ENCODE data around the gene VWA3B. TPM values are rescaled to one million over a fixed set of nuclear protein-coding genes. Genes with fewer than 3 reads are reported as not detected.

The VWA3B gene
- polyA plus RNA-seq, 3 donors, result not detected

GRCh38 chr2:98070081-98070480, 16.9 kb upstream of the VWA3B start:
- peaks cover 0 to 5% of the 10 kb centered on the region in 2 donors for H3K9me3 ChIP-seq (replicated peaks in 1 of 2; ENCODE audit: control insufficient read depth in 1 of 2, insufficient read depth in 1 of 2, low read length in 2 of 2)
- no peaks in the 10 kb centered on the region for H3K4me1 ChIP-seq (ENCODE audit: control insufficient read depth in 1 of 2, insufficient read depth in 2 of 2, low read length in 2 of 2)
- Mint-ChIP-seq H3K4me3 (no peak overlapping the region), H3K27me3 (ENCODE audit: low read depth in 3 of 3) (peaks cover 2 to 11% (median 6%) of the 10 kb centered on the region in 3 donors), H3K9me3 (peaks cover 4 to 13% (median 9%) of the 10 kb centered on the region in 7 donors), H3K36me3 (no peaks in the 10 kb centered on the region), H3K27ac (no peak overlapping the region), H3K4me1 (peaks cover 2% of the 10 kb centered on the region)
- H4K20me1 ChIP-seq (ENCODE audit: insufficient read depth, low read length), result no peaks in the 10 kb centered on the region
- H3K4me3 ChIP-seq (replicated peaks in 1 of 3; ENCODE audit: low read depth in 2 of 3, low read length in 3 of 3), result no peak overlapping the region
- no peaks in the 10 kb centered on the region for H3K36me3 ChIP-seq (replicated peaks in 1 of 2; ENCODE audit: control insufficient read depth in 1 of 2, insufficient read depth in 2 of 2, low read length in 2 of 2)
- H3K79me2 ChIP-seq (ENCODE audit: insufficient read depth, low read length), result no peaks in the 10 kb centered on the region
- intact Hi-C loops (cut with micrococcal nuclease), result no loop called here
- TF ChIP-seq, protein P1, sequence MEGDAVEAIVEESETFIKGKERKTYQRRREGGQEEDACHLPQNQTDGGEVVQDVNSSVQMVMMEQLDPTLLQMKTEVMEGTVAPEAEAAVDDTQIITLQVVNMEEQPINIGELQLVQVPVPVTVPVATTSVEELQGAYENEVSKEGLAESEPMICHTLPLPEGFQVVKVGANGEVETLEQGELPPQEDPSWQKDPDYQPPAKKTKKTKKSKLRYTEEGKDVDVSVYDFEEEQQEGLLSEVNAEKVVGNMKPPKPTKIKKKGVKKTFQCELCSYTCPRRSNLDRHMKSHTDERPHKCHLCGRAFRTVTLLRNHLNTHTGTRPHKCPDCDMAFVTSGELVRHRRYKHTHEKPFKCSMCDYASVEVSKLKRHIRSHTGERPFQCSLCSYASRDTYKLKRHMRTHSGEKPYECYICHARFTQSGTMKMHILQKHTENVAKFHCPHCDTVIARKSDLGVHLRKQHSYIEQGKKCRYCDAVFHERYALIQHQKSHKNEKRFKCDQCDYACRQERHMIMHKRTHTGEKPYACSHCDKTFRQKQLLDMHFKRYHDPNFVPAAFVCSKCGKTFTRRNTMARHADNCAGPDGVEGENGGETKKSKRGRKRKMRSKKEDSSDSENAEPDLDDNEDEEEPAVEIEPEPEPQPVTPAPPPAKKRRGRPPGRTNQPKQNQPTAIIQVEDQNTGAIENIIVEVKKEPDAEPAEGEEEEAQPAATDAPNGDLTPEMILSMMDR (IDR thresholded peaks at IDR 0.05), result no peak
- DNase-seq, result no peak
- H3K9ac ChIP-seq (ENCODE audit: insufficient read depth, low read length, poor library complexity, severe bottlenecking), result no peak overlapping the region
- H3K27ac ChIP-seq (ENCODE audit: low read depth in 1 of 2, low read length in 2 of 2), result no peak overlapping the region
- H2AFZ ChIP-seq (ENCODE audit: insufficient read depth, low read depth, low read length, poor library complexity, severe bottlenecking), result no peak overlapping the region
- H3K27me3 ChIP-seq (ENCODE audit: control insufficient read depth in 2 of 2, insufficient read depth in 2 of 2, low read length in 2 of 2), result peaks cover 0 to 8% of the 10 kb centered on the region in 2 donors
- WGBS (ENCODE audit: insufficient coverage), result 98% methylated on average over 8 of the region's 11 CpGs
- no peak overlapping the region for H3K4me2 ChIP-seq (replicated peaks; ENCODE audit: extremely low read depth, low read length, poor library complexity, severe bottlenecking)

GRCh38 chr2:98072442-98072841, 14.5 kb upstream of the VWA3B start:
- intact Hi-C loops (cut with micrococcal nuclease), result no loop called here
- peaks cover 4 to 13% (median 7%) of the 10 kb centered on the region in 7 donors for H3K9me3 Mint-ChIP-seq
- H3K4me3 Mint-ChIP-seq, result no peak overlapping the region
- TF ChIP-seq, protein P1 (IDR thresholded peaks at IDR 0.05), result no peak
- peaks cover 2% of the 10 kb centered on the region for H3K4me1 Mint-ChIP-seq
- Histone ChIP-seq H3K4me1 (ENCODE audit: control insufficient read depth in 1 of 2, insufficient read depth in 2 of 2, low read length in 2 of 2) (no peaks in the 10 kb centered on the region), H3K27ac (ENCODE audit: low read depth in 1 of 2, low read length in 2 of 2) (no peak overlapping the region), H3K9ac (ENCODE audit: insufficient read depth, low read length, poor library complexity, severe bottlenecking) (no peak overlapping the region), H3K4me3 (replicated peaks in 1 of 3; ENCODE audit: low read depth in 2 of 3, low read length in 3 of 3) (no peak overlapping the region), H3K9me3 (replicated peaks in 1 of 2; ENCODE audit: control insufficient read depth in 1 of 2, insufficient read depth in 1 of 2, low read length in 2 of 2) (peaks cover 0 to 5% of the 10 kb centered on the region in 2 donors), H4K20me1 (ENCODE audit: insufficient read depth, low read length) (no peaks in the 10 kb centered on the region), H3K27me3 (ENCODE audit: control insufficient read depth in 2 of 2, insufficient read depth in 2 of 2, low read length in 2 of 2) (peaks cover 0 to 8% of the 10 kb centered on the region in 2 donors), H3K36me3 (replicated peaks in 1 of 2; ENCODE audit: control insufficient read depth in 1 of 2, insufficient read depth in 2 of 2, low read length in 2 of 2) (no peaks in the 10 kb centered on the region), H2AFZ (ENCODE audit: insufficient read depth, low read depth, low read length, poor library complexity, severe bottlenecking) (no peak overlapping the region), H3K79me2 (ENCODE audit: insufficient read depth, low read length) (no peaks in the 10 kb centered on the region), H3K4me2 (replicated peaks; ENCODE audit: extremely low read depth, low read length, poor library complexity, severe bottlenecking) (no peak overlapping the region)
- peaks cover 0 to 7% (median 2%) of the 10 kb centered on the region in 3 donors for H3K27me3 Mint-ChIP-seq (ENCODE audit: low read depth in 3 of 3)
- WGBS (ENCODE audit: insufficient coverage), result 100% methylated on average over 4 of the region's 7 CpGs
- no peaks in the 10 kb centered on the region for H3K36me3 Mint-ChIP-seq
- no peak overlapping the region for H3K27ac Mint-ChIP-seq
- no peak for DNase-seq

Measured in CD14-positive monocyte (primary cell).